ENCODE data around the gene ECI2.
"Not testable (repeated sequence)": the region's sequence is repeated elsewhere in the genome, so short reads cannot be mapped to it uniquely, and the experiment has no call there.

ECI2 gene

GRCh38 chr6:4136354-4136831 lies 1.0 kb upstream of the ECI2 start:
- no peak for DNase-seq

- DNase-seq, result peak; percentile 95
Observed at GRCh38 chr6:4135665-4136353, 434 bp upstream of the ECI2 start.

GRCh38 chr6:4133941-4134838 lies 1.2 kb downstream of the ECI2 start:
- peak; percentile 24 for DNase-seq

GRCh38 chr6:4130357-4130987 lies 4.9 kb downstream of the ECI2 start:
- no peak for DNase-seq

- no peak for DNase-seq
Observed at GRCh38 chr6:4129446-4129845, 5.9 kb downstream of the ECI2 start.

- no peak for DNase-seq
Observed at GRCh38 chr6:4128748-4129147, 6.6 kb downstream of the ECI2 start.

- no peak for DNase-seq
Observed at GRCh38 chr6:4128072-4128471, 7.3 kb downstream of the ECI2 start.

GRCh38 chr6:4125933-4126864 lies 9.2 kb downstream of the ECI2 start:
- no peak for DNase-seq

GRCh38 chr6:4125500-4125899 lies 9.9 kb downstream of the ECI2 start:
- no peak for DNase-seq

- no peak for DNase-seq
Observed at GRCh38 chr6:4124351-4124750, 11.0 kb downstream of the ECI2 start.

- no peak for DNase-seq
Observed at GRCh38 chr6:4115741-4116140, 19.6 kb downstream of the ECI2 start.

- no peak for DNase-seq
Observed at GRCh38 chr6:4114123-4114522, 21.3 kb downstream of the ECI2 start.

GRCh38 chr6:4113649-4114048 lies 21.7 kb downstream of the ECI2 start:
- DNase-seq, result no peak

- DNase-seq, result no peak
Observed at GRCh38 chr6:4112366-4112765, 23.0 kb downstream of the ECI2 start.

GRCh38 chr6:4109363-4109815 lies 26.0 kb downstream of the ECI2 start:
- not testable (repeated sequence) for DNase-seq

- DNase-seq, result no peak
Observed at GRCh38 chr6:4108561-4109093, 26.7 kb downstream of the ECI2 start.

GRCh38 chr6:4107873-4108272 lies 27.5 kb downstream of the ECI2 start:
- no peak for DNase-seq

- no peak for DNase-seq
Observed at GRCh38 chr6:4105980-4106536, 29.3 kb downstream of the ECI2 start.

GRCh38 chr6:4103929-4104328 lies 31.4 kb downstream of the ECI2 start:
- DNase-seq, result no peak

- DNase-seq, result no peak
Observed at GRCh38 chr6:4102687-4103244, 32.6 kb downstream of the ECI2 start.

GRCh38 chr6:4101298-4101697 lies 34.1 kb downstream of the ECI2 start:
- no peak for DNase-seq

All from CD4-positive, alpha-beta T cell treated with Interleukin-17A for 1 hour (primary cell).